ENCODE measurements around the gene LIX1L.

DNA sequence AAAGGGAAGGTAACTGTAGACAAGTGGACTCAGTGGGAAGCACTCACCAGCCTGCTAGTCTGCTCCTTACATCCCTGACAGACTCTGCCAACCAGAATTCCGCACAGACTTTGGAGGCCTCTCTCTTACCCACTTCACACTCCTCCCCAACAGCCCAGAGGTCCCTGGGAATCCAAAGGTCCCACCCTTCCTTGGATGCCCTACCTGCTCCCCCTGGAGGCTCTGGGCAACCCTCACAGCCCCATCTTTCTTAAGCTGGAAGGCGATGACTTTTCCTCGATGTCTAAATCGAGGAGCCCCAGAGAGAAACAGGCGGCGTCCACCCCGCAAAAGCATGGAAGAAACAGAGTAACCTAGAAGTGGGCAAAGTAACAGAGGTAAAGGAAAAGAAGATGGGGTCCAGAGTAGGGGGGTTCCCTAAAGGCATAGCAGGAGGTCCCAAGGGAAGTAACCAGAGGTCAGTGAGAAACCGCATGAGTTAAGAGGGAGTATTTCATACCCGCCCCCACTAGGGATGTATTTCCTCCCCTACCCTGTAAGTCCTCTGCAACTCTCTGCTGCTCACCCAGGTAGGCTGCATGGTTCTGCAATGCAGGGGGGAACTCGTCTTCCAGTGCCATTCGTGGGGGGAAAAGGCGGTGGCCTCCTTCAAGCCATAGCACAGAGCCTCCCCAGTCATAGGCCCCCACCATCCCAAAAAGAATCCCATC lies 56.4 kb downstream of the LIX1L start:
- TF ChIP-seq EZH2phosphoT487 (IDR thresholded peaks at IDR 0.05) = no peak
- peak; percentile 11 for TF ChIP-seq CTCF (IDR thresholded peaks at IDR 0.05)
